ENCODE results near the gene TOP2B.

The TOP2B gene

DNA sequence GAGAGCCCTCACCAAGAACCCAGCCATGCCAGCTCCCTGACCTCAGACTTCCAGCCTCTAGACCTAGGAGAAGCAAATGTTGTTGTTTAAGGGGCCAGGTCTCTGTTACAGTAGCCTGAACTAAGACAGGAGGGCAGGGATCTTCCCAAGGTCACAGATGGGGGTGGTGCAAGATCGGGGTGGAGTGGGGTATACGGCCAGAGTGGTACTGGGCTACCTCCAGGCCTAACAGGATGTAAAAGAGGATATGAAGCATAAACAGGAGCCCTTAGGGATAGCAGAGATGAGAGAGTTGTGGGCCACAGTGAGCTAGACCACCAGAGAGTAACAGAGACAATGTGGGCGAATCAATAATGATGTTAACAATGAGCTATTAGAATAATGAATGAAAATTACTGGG is 82.9 kb downstream of the TOP2B start:
- DNase-seq, result no peak

DNA sequence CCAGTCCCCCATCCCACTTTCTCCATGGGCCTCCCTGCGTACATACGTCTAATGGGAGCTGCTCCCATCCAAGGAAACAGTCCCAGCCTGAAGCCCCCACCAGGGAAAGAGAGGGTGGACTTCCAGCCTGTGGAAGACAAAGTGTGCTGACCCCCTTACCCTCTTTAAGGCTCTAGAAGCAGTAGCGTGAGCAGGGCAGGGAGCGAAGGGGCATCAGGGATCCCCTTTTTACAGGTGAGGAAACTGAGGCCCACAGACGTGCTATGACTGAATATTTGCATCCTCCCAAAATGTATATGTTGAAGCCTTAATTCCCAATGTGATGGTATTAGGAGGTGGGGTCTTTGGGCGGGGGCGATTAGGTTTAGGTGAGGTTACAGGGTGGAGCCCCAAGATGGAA is 83.4 kb downstream of the TOP2B start:
- DNase-seq, result no peak

DNA sequence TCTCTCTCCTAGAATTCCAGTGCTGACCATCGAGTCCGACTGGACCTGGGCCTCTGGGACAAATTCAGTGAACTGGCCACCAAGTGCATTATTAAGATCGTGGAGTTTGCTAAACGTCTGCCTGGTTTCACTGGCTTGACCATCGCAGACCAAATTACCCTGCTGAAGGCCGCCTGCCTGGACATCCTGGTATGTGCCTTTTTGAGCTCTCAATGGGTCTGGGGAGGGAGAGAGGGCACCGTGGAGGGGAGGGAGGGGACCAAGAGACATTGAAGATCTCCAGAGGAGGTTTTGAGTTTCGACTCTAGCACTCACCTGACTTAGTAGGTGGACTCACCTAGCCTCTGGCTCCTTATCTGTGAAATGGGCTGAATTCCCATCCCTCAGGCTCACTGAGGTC is 84.2 kb downstream of the TOP2B start:
- no peak for DNase-seq

DNA sequence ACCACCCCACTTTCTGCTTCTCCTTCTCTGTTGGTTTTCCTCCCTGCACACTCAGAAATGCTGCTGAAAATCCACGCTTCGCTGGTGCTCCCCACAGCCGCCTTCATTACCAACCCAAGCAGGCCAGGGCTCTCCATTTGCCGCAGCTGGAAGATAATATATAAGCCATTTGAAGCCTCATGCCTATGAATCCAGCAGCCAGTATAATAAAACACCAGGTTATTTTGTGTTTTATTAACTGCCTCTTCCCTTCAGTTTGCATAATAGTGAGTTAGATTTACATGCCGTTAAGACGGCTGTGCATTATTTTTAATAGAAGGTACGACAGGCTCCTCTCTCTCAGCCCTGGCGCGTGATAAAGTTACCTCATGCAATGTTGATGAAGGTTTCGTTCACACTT is 86.6 kb downstream of the TOP2B start:
- no peak for DNase-seq

DNA sequence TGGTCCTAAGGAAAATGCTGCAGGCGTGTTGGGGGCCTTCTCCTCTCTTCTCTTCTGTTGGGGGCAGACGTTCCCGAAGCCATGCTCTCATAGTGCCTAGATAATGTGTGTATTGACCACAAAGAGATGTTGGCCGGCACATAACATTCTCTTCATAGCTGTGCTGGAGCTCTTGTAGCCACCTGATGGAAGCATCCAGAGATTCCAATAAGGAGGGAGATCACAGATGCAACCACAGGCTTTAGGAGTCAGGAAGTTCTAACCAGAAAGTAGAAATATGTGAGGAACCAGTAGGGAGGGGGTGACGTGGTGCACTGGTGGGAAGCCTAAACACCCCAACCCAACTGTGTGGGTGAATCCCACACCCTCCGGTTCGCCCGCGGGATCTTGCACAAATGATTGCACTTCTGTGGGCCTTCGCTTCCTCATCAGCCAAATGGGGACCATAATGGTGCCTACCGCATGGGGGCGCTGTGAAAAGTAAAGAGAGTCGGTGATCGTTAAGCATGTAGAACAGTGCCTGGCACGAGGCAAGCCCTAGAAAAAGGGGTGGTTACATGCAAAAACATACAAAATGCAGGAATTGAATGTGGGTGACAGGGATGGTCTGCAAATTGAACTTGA is 87.8 kb downstream of the TOP2B start:
- DNase-seq, result no peak

DNA sequence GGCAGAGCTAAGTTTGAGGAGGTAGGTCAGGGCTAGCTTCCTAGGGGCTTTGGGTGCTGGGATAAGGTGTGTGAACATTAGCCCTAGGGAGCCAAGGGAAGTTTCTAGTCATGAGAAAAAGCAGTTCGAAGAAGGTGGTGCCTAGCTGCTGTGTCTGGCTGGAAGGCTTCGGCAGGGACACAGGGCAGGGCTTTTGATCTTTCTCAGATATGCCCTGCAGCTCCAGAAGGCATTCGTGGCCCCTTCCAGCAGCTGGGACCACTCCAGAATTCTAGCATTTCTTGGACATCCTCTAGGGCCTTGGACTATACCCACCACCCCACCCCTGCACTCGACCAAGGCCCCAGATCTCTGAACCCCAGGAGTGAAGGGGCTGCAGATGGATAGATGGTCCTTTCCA is 88.6 kb downstream of the TOP2B start:
- no peak for DNase-seq

DNA sequence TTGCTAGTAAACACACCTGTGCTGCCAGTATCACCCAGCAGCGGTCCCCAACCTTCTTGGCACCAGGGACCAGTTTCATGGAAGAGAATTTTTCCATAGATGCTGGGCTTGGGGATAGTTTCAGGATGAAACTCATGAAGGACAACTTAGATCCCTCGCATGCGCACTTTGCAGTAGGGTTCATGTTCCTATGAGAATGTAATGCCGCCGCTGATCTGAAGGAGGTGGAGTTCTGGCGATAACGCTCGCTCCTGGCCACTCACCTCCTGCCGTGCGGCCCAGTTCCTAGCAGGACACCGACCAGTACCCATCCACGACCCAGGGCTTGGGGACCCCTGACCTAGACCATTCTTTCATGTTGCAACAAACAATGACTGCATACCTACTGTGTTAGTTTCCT is 89.7 kb downstream of the TOP2B start:
- no peak for DNase-seq

DNA sequence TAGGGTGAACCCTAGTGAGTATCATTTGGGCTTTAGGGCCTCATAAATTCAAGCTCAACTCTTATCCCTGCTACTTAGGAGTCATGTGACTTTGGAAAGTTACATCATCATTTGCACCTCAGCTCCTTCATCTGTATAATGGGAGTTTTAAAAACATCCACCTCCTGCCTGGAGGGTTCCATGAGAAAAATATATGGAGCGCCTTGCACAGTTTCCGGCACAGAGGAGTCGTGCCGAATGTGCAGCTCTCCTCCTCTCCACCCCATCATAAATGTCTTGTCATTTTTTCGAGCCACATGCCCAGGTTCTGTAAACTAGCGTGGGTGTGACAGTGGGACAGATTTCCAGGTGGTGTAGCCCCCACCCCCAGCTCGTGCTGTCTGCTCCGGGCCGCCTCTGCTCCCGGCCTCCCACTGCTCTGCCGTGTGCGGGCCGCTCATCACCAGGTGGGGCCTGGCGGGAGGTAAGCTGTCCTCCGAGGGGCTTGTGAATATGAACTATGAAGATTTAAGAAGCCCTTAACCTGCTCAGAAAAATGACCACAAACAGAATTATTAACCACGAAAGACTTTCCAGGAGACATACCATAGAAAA is 90.4 kb downstream of the TOP2B start:
- DNase-seq, result no peak

DNA sequence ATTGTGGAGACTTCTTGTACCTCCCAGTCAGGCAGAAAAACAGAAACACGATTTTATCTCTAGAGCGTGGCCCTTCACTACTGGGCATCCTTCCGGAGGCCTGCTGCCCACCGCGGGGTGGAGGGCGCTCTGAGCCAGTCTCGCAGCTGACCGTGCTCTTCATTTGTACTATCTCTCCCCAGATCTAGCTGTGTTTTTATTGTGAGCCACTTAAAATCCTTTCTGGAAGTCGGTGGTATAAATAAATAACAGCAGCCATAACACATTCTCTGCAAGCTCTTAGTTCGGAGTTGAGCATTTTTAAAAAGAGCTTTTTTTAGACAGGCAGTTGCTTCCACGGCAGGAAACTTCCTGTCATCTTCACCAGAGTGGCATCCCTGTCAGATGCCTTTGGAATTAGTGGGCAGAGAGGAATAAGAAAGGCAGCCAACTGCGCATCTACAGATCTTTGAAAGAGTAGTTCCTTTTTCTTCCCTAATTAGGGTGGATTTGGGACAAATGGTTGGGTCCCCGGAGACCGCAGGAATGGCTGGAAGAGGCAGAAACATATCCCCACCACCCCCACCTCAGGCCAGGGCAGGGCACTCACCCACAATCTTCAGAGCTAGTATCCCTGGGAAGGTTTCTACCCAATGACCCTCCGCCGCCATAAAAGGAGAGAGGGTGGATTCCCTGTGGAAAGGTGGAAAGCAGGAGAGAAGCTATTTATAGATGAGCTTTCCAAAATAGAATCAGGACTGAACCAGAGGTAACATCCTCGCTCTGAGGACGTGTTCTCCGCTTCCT is 91.1 kb downstream of the TOP2B start:
- DNase-seq, result no peak

DNA sequence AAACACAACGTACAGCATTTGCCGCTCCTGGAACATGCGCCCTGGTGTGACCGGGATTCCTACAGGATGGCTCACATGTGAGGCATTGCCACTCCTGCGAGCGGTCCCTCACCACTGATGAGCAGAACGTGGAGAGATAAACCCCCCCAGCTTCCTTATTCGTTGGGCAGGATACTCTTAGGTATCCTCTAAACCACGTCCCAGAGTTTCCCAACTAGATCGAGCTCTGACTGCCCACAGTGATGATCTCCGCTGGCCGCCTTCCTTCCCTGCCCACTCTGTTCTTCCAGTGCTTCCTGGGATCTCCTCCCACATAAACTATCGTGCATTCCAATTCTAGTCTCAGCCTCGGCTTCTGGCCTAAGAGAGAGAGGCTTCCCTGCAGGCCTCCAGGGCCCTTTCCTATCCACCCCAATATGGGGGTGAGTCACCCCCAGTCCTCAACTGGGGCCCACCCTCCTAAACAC is 91.8 kb downstream of the TOP2B start:
- no peak for DNase-seq

DNA sequence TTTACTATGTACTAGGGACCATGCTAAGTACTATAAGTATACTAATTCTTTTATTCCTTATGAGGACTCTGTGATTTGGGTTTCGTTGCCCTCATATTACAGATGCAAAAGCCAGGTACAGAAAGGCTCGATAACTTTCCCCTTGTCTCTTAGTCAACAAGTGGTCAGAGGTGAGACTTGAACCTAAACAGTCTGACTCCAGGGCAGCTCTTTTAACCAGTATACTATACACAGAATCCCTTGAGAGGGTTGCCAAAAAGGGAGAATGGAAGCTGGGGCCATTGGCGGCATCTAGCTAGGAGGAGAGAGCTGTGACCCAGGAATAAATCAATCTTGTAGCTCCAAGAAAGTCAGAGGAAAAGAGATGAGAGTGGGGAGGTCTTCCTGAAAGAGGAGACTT is 92.4 kb downstream of the TOP2B start:
- DNase-seq, result no peak

DNA sequence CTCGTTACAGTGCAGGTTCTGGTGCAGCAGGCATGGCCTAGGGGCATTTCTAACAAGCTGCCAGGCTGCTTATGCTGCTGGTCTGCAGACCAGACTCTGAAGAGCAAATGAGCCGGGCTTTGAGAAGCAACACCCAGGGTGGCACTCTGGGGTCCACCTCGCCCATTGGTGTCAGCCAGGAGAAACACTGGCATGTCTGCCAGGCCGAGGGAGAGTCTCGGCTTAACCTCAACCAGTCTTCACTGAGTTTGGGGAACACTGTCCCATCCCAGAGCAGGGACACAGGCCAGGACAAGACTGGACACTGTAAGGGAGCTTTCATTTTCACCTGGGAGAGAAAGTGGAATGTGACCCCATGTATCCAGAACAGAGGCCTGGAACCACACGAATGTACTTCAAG is 93.4 kb downstream of the TOP2B start:
- no peak for DNase-seq

DNA sequence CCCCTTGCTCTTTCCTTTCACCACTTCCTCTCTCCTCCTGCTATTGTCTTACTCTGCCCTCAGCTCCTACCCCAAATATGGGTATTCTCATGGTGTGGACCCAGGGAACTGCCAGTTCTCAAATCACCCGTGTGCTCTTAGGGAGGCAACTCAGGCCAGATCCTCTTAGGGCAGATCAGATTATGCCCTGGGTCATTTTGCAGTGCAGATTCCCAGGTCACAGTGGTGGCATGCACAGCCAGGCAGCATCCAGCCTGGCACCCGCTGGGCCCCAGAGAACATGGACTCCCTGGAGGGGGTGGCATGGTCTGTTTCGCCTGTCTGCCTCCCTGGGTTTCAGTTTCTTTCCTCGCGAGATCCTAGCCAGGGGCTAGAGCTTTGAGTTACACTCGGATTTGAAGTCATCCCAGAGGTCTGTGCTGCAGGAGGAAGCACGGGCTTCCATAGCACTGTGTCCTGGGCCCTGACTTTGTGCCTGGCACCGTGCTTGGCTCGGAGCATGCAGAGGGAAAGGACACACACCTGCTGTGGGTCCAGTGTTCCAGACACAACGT is 96.1 kb downstream of the TOP2B start:
- DNase-seq, result no peak

DNA sequence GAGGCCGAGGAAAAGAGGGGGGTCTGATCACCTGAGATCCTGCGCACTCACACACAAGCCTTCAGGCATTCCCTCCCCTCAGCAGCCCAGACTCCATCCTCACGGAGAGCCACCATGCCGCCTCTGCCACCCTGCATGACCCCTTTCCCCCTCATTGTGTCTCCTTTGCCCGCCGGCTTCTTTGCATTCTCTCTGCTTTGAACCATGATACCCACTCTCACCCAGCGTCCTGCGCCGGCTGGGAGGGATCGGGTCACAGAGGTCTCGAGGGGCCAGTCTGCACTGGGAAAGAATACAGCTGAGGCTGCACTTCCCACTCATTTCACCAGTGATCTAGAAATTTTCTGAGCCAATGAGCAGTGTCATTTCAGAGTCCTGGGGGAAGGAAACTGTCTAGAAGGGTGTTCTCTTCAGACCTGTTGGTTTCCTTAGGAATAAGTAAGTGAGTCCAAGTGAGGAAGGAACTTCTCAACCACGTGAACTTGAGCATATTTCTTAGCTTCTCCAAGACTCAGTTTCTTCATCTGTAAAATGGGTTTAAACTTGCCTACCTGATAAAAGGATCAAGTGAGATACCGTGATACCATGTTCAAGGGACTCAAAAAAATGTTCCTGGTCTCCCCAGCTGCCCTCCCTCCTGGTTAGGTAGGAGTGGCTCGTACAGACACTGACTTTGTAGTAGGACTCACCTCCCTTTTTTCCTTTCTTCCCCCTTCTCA is 96.7 kb downstream of the TOP2B start:
- no peak for DNase-seq

DNA sequence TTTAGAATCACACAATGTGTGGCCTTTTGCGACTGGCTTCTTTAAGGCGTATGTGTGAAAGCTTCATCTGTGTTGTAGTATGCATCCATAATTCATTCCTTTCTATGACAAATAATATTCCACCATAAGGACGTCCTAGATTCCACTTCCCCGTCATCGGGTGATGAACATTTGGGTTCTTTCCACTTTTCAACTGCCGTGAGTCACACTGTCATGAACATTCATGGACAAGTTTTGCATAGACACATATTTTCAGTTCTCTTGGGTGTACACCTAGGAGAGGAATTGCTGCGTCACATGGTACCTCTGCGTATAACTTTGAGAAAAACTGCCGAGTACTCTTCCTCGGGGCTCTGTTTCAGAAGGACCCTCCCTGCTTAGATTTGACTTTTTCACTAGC is 97.3 kb downstream of the TOP2B start:
- DNase-seq, result no peak

DNA sequence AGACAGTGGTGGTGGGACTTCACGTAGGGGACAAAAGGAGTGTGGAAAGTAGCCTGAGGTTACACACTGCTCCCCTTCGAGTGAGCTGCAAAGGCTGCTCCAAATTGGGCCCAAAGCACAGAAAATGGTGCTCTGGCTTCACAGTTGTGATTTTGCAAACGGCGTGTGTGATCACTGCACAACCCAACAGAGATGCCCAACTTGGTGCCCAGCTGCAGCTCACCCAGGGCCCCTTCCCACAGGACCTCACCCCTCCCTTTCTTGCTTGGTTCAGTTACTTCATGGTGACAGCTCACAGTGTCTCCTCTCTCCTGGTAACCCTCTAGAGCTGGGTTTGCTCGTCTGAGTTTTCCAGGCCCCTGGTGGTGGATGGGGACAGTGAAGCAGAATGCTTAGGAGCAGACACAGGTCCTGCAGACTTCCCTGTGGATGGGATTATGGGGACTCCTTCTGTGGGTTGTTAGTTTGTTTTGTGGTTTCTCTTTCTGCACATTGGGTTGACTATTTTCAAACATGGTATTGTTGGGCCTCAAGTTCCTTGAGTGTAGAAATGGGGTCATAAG is 98.3 kb downstream of the TOP2B start:
- no peak for DNase-seq

DNA sequence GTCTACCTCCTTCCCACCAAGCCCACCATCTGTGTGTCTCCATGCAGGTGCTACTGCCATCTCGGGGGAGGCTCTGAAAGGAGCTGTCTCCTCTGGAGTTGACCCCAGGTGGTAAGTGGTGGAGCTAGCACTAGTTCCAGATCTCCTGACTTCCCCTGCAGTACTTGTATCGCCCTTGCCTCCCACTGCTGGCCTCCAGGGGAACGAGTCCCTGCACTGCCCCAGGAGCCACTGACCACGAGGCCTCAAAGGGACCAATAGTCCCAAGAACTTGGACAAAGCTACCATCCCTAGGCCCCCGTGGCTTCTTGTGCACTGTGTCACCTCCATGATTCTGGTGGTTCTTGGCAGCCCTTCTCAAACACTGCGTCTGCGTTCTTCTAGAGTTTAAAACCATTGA is 98.9 kb downstream of the TOP2B start:
- no peak for DNase-seq

DNA sequence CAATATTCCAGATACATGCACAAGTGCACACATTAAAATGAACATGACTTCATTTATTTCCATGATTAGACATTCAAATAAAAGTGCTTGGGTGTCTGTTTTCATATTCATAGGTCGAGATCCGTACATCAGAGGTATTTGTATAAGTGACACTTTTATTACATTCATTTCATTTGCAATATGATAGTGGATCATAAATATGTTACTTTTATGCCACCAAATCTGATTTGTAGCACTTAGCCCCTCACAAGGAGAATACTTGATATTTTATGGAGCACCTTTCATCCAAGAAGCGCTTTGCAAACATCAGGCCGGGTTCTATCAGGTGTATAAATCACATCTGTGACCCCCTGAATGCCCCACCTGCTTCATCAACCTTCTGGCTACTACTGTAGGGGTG is 100.6 kb downstream of the TOP2B start:
- DNase-seq, result no peak

DNA sequence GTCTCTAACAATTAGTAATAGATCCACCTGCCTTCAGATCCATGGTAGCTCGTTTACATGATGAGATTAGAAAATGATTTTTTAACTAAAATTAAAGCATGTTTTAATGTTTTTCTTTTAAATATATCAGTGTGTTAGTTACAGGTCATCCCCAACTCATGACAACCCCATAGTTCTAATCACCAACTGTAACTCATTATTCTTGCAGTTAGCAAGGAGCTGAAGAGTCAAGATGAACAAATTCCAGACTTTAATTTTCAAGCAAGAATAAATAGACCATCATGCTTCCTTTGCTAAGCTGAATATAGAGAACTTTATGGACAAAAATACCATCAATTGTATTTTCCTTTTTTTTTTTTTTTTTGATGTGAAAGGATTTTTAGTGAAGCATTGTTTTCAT is 101.1 kb downstream of the TOP2B start:
- no peak for DNase-seq

DNA sequence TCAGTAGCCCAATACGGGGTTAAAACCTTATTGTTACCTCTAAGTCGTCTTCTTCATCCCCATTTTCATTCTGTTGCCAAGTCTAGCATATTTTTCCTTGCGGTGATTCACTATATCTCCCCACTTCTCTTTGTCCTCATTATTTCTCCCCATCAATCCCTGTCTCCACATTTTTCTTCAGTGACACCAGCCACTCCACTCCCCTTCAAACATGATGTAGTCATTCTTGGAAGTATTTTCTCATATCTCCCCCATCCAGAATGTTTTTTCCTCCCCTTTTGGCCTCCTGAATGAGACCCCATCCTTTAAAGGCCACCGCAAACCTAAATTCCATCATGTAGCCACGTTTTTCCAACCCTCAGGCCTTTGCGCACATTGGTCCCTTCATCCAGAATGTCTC is 105.9 kb downstream of the TOP2B start:
- DNase-seq, result no peak

DNA sequence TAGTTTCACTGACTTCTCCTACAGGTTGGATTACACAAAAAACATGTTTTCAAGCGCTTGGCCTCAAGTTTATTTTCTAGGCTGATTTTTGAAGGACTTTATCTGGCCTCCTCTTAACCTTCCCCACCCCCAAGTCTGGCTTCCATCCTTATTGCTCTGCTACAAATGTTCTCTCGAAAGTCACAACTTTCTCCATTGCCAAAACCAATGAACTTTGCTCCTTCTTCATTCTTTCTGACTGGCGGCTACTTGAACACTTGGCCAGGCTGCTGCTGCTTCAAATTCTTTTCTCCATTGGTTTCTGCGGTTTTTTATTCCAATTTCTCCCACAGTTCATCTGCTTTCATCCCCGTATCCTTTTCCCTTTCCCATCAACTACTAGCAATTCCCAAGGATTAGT is 106.6 kb downstream of the TOP2B start:
- DNase-seq, result no peak

DNA sequence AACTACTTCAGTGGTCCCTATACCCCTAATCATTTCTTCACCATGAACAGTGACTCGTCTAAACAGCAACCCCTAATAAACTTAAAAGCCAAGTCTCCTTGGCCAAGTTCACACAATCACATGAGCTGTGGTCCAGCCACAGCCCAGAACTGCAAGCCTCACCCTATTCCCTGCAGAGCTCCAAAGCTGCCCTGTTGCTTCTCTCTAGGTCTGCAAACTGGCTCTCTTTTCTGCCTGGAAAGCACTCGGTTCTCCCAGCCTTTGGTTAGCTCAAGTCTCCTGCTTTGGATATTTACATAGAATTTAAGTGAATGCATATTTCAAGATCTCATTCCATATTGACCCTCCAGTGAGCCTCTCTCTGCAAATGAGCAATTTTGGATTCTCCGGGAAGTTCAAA is 107.0 kb downstream of the TOP2B start:
- DNase-seq, result no peak

DNA sequence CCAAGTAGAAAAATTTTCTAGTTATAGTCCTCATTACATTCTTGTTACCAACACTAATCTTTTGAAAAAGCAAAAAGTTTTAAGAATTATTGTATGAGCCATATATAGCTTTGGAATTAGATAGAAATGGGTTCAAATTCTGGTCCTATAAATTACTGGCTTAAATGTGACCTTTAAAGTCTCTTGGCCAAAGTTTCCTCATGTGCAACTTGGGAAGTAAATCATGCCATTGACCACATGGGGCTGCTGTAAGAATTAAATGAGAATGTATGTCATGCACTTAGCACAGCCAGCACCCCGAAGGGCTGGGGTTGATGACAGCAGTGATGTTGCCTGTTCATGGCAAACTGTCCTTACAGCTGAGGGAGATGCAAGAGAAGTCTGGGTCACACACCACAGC is 108.3 kb downstream of the TOP2B start:
- no peak for DNase-seq

Measured in left hindlimb (tissue), 1 donor.